Measurements from ENCODE around the gene POU2F1. TPM values are rescaled to one million over a fixed set of nuclear protein-coding genes. Genes with fewer than 3 reads are reported as not detected.

Gene POU2F1
- total and polyA plus RNA-seq, 12 donors: 1.3 to 13.9 (median 10.1) TPM

GRCh38 chr1:167430134-167430848 is 209.6 kb downstream of the POU2F1 start:
- H3K27me3 ChIP-seq: peaks cover 0 to 6% (median 0%) of the 10 kb centered on the region in 7 donors
- H3K27ac ChIP-seq: peak overlapping the region in 1 of 10 donors; percentile 16
- TF ChIP-seq, protein P1, sequence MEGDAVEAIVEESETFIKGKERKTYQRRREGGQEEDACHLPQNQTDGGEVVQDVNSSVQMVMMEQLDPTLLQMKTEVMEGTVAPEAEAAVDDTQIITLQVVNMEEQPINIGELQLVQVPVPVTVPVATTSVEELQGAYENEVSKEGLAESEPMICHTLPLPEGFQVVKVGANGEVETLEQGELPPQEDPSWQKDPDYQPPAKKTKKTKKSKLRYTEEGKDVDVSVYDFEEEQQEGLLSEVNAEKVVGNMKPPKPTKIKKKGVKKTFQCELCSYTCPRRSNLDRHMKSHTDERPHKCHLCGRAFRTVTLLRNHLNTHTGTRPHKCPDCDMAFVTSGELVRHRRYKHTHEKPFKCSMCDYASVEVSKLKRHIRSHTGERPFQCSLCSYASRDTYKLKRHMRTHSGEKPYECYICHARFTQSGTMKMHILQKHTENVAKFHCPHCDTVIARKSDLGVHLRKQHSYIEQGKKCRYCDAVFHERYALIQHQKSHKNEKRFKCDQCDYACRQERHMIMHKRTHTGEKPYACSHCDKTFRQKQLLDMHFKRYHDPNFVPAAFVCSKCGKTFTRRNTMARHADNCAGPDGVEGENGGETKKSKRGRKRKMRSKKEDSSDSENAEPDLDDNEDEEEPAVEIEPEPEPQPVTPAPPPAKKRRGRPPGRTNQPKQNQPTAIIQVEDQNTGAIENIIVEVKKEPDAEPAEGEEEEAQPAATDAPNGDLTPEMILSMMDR (IDR thresholded peaks at IDR 0.05): no peak
- no peaks in the 10 kb centered on the region for H3K36me3 ChIP-seq
- no peak for ATAC-seq
- H3K4me3 ChIP-seq: no peak overlapping the region
- no peak for DNase-seq
- 86% methylated on average over 17 of the region's 17 CpGs for WGBS, 2 donors
- no peaks in the 10 kb centered on the region for H3K9me3 ChIP-seq
- peaks cover 0 to 21% (median 8%) of the 10 kb centered on the region in 9 donors for H3K4me1 ChIP-seq
- intact Hi-C loops (cut with DNase I): no loop called here

DNA sequence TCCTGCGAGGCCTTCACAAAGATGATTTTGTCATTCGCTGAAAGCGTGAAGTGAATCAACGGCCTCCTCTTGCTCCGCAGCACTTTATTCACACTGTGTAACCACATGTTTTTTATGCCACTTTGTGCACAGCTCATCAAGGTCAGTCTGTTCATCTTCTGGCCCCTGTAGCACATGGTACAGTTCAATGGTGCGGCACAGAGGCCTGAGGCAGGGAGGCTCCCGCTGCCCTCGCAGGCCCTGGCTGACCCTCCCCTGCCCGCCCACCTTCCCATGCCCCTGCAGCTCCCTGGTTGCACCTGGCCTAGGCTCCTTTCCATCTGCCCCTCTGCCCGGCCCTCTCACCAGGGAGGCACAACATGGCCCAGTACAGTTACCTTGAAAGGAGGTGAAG is 210.2 kb downstream of the POU2F1 start:
- H3K4me1 ChIP-seq: peaks cover 0 to 21% (median 8%) of the 10 kb centered on the region in 9 donors
- TF ChIP-seq, protein P1 (IDR thresholded peaks at IDR 0.05): no peak
- H3K9me3 ChIP-seq: no peaks in the 10 kb centered on the region
- peaks cover 0 to 6% (median 0%) of the 10 kb centered on the region in 7 donors for H3K27me3 ChIP-seq
- DNase-seq: no peak
- H3K27ac ChIP-seq: no peak overlapping the region
- no peaks in the 10 kb centered on the region for H3K36me3 ChIP-seq
- intact Hi-C loops (cut with DNase I): no loop called here
- H3K4me3 ChIP-seq: no peak overlapping the region
- WGBS, 2 donors: 90 to 91% methylated on average over 10 of the region's 10 CpGs
- peak in 3 of 8 donors; percentile 21 to 50 (median 27) for ATAC-seq

- intact Hi-C loops (cut with DNase I): no loop called here
- Histone ChIP-seq H3K36me3 (no peaks in the 10 kb centered on the region), H3K9me3 (no peaks in the 10 kb centered on the region), H3K4me3 (no peak overlapping the region), H3K27ac (no peak overlapping the region), H3K27me3 (peaks cover 0 to 6% (median 0%) of the 10 kb centered on the region in 7 donors), H3K4me1 (peaks cover 0 to 21% (median 8%) of the 10 kb centered on the region in 9 donors)
- 63 to 67% methylated on average over 14 of the region's 14 CpGs for WGBS, 2 donors
- DNase-seq: no peak
- TF ChIP-seq, protein P1 (IDR thresholded peaks at IDR 0.05): no peak
- ATAC-seq: peak in 5 of 8 donors; percentile 36 to 63 (median 45)
Observed at GRCh38 chr1:167431261-167431908, 210.7 kb downstream of the POU2F1 start.

- H3K27ac ChIP-seq: no peak overlapping the region
- H3K4me3 ChIP-seq: no peak overlapping the region
- ATAC-seq (peak in 1 of 8 donors; percentile 33), DNase-seq (no peak)
- H3K4me1 ChIP-seq: peaks cover 0 to 21% (median 8%) of the 10 kb centered on the region in 9 donors
- WGBS, 2 donors: 86 to 89% methylated on average over 8 of the region's 8 CpGs
- TF ChIP-seq, protein P1 (IDR thresholded peaks at IDR 0.05): no peak
- intact Hi-C loops (cut with DNase I): no loop called here
- no peaks in the 10 kb centered on the region for H3K36me3 ChIP-seq
- peaks cover 0 to 6% (median 0%) of the 10 kb centered on the region in 7 donors for H3K27me3 ChIP-seq
- no peaks in the 10 kb centered on the region for H3K9me3 ChIP-seq
Observed at GRCh38 chr1:167431909-167432650, 211.4 kb downstream of the POU2F1 start.
